Measurements from ENCODE around the gene SPRR2B. TPM values are rescaled to one million over a fixed set of nuclear protein-coding genes. Genes with fewer than 3 reads are reported as not detected.

Gene SPRR2B
- total RNA-seq, 1 donor from 2014 or later, result not detected

GRCh38 chr1:153049211-153049610 lies 22.2 kb downstream of the SPRR2B start:
- Mint-ChIP-seq H3K9me3 (no peaks in the 10 kb centered on the region), H3K27ac (no peak overlapping the region), H3K4me1 (ENCODE audit: unreplicated experiment) (no peaks in the 10 kb centered on the region), H3K36me3 (no peaks in the 10 kb centered on the region), H3K27me3 (peaks cover 16% of the 10 kb centered on the region), H3K4me3 (no peak overlapping the region)
- no peak for DNase-seq (ENCODE audit: extremely low spot score, unreplicated experiment)
- TF ChIP-seq CTCF (conservative IDR thresholded peaks at IDR 0.05), result no peak

- Mint-ChIP-seq H3K9me3 (no peaks in the 10 kb centered on the region), H3K4me1 (ENCODE audit: unreplicated experiment) (no peaks in the 10 kb centered on the region), H3K27me3 (no peaks in the 10 kb centered on the region), H3K4me3 (no peak within 1 kb of the TSS), H3K36me3 (no peaks in the 10 kb centered on the region), H3K27ac (no peak within 1 kb of the TSS)
- TF ChIP-seq CTCF (conservative IDR thresholded peaks at IDR 0.05), result no peak
- no peak for DNase-seq (ENCODE audit: extremely low spot score, unreplicated experiment)
Observed at GRCh38 chr1:153040950-153041631, 30.3 kb downstream of the SPRR2B start, which contains the start of gene SPRR2D. Gene SPRR2D (minus strand): TSS chr1:153041120. CDS start chr1:153040346, 774 bp downstream.

- no peak overlapping the region for H3K27ac Mint-ChIP-seq
- H3K4me1 Mint-ChIP-seq (ENCODE audit: unreplicated experiment), result no peaks in the 10 kb centered on the region
- TF ChIP-seq CTCF (conservative IDR thresholded peaks at IDR 0.05), result no peak
- no peak for DNase-seq (ENCODE audit: extremely low spot score, unreplicated experiment)
- H3K27me3 Mint-ChIP-seq, result no peaks in the 10 kb centered on the region
- no peaks in the 10 kb centered on the region for H3K36me3 Mint-ChIP-seq
- H3K4me3 Mint-ChIP-seq, result no peak overlapping the region
- no peaks in the 10 kb centered on the region for H3K9me3 Mint-ChIP-seq
Observed at GRCh38 chr1:153035211-153035610, 36.2 kb downstream of the SPRR2B start.

GRCh38 chr1:153032677-153033308 lies 38.6 kb downstream of the SPRR2B start:
- no peaks in the 10 kb centered on the region for H3K36me3 Mint-ChIP-seq
- no peaks in the 10 kb centered on the region for H3K27me3 Mint-ChIP-seq
- H3K4me1 Mint-ChIP-seq (ENCODE audit: unreplicated experiment), result no peaks in the 10 kb centered on the region
- H3K27ac Mint-ChIP-seq, result no peak overlapping the region
- TF ChIP-seq CTCF (conservative IDR thresholded peaks at IDR 0.05), result no peak
- no peaks in the 10 kb centered on the region for H3K9me3 Mint-ChIP-seq
- DNase-seq (ENCODE audit: extremely low spot score, unreplicated experiment), result no peak
- H3K4me3 Mint-ChIP-seq, result peak overlapping the region; percentile 49

- TF ChIP-seq CTCF (conservative IDR thresholded peaks at IDR 0.05), result no peak
- no peak for DNase-seq (ENCODE audit: extremely low spot score, unreplicated experiment)
- Mint-ChIP-seq H3K4me3 (no peak overlapping the region), H3K4me1 (ENCODE audit: unreplicated experiment) (no peaks in the 10 kb centered on the region), H3K27me3 (no peaks in the 10 kb centered on the region), H3K9me3 (no peaks in the 10 kb centered on the region), H3K27ac (no peak overlapping the region), H3K36me3 (no peaks in the 10 kb centered on the region)
Observed at GRCh38 chr1:153032073-153032472, 39.3 kb downstream of the SPRR2B start.

All from type B pancreatic cell (in vitro differentiated cells).